Naive B cell (primary cell): Measurements from ENCODE around the gene MXD1. TPM values are rescaled to one million over a fixed set of nuclear protein-coding genes. Genes with fewer than 3 reads are reported as not detected.
A peak's percentile ranks its signal among the peaks of the same experiment; 100 is the strongest.

Experiments
- ATAC-seq, 2 donors: fragments of 150-1000 bp; cut with Tn5 transposase; 2 replicates each; pipeline ENCODE4 v1.10.0; 2021; ENCODE audit warnings: low read depth in 2 of 2, mild to moderate bottlenecking in 2 of 2, moderate library complexity in 2 of 2
- DNase-seq: peaks from one replicate; pipeline ENCODE4 v3.0.0; 2022
- H3K27ac Mint-ChIP-seq, 6 donors: one replicate each; pipeline ENCODE4 v1.8.0; 2020 to 2022; ENCODE audit warnings: mild to moderate bottlenecking in 6 of 6, mixed read lengths in 6 of 6, moderate library complexity in 5 of 6, inconsistent platforms in 2 of 6
- H3K27me3 Mint-ChIP-seq, 3 donors: one replicate each; pipeline ENCODE4 v1.8.0; 2021 to 2022; ENCODE audit warnings: mixed read lengths in 3 of 3, mild to moderate bottlenecking in 1 of 3
- H3K36me3 Mint-ChIP-seq, 2 donors: one replicate each; pipeline ENCODE4 v1.8.0; 2020 to 2022; ENCODE audit warnings: mixed read lengths in 2 of 2, inconsistent platforms in 1 of 2, mild to moderate bottlenecking in 1 of 2
- H3K4me1 Mint-ChIP-seq, 3 donors: one replicate each; pipeline ENCODE4 v1.8.0; 2020 to 2022; ENCODE audit warnings: mixed read lengths in 3 of 3, inconsistent platforms in 1 of 3, mild to moderate bottlenecking in 1 of 3, moderate library complexity in 1 of 3
- H3K4me3 Mint-ChIP-seq, 8 donors: one replicate each; pipeline ENCODE4 v1.8.0; 2020 to 2022; ENCODE audit warnings: mild to moderate bottlenecking in 8 of 8, mixed read lengths in 8 of 8, moderate library complexity in 8 of 8, inconsistent platforms in 2 of 8
- H3K9me3 Mint-ChIP-seq, 7 donors: one replicate each; pipeline ENCODE4 v1.8.0; 2020 to 2022; ENCODE audit warnings: mixed read lengths in 7 of 7, mild to moderate bottlenecking in 5 of 7, inconsistent platforms in 2 of 7, moderate library complexity in 1 of 7
- polyA plus RNA-seq, 6 donors: library from polyadenylated mRNA; unstranded; fragments of 300-500 nt; fragmentation: Illumina TruSeq; gene quantifications; one replicate each; pipeline ENCODE4 v1.2.3, GENCODE V29; 2021; ENCODE audit warnings: low read depth in 6 of 6

Gene MXD1
- polyA plus RNA-seq, 6 donors from 2014 or later, result 9.7 to 21.5 (median 13.2) TPM

GRCh38 chr2:69914164-69914949 lies 552 bp upstream of the MXD1 start:
- Mint-ChIP-seq H3K4me3 (peak overlapping the region; percentile 78 to 95 (median 86)), H3K27me3 (no peaks in the 10 kb centered on the region), H3K4me1 (peaks cover 6 to 39% (median 19%) of the 10 kb centered on the region in 3 donors), H3K36me3 (no peaks in the 10 kb centered on the region), H3K27ac (peak overlapping the region; percentile 86 to 97 (median 92)), H3K9me3 (no peaks in the 10 kb centered on the region)
- DNase-seq (peak; percentile 100), ATAC-seq (peak; percentile 85 to 86)

- DNase-seq (no peak), ATAC-seq (no peak)
- H3K9me3 Mint-ChIP-seq, result no peaks in the 10 kb centered on the region
- H3K4me1 Mint-ChIP-seq, result peaks cover 6 to 39% (median 19%) of the 10 kb centered on the region in 3 donors
- H3K4me3 Mint-ChIP-seq, result peak overlapping the region; percentile 76 to 92 (median 82)
- H3K27me3 Mint-ChIP-seq, result no peaks in the 10 kb centered on the region
- H3K36me3 Mint-ChIP-seq, result no peaks in the 10 kb centered on the region
- peak overlapping the region in 4 of 6 donors; percentile 9 to 70 (median 44) for H3K27ac Mint-ChIP-seq
Observed at GRCh38 chr2:69916106-69916505, 1.2 kb downstream of the MXD1 start.

- H3K27me3 Mint-ChIP-seq, result no peaks in the 10 kb centered on the region
- H3K36me3 Mint-ChIP-seq, result peaks cover 0 to 6% of the 10 kb centered on the region in 2 donors
- H3K9me3 Mint-ChIP-seq, result no peaks in the 10 kb centered on the region
- no peak for ATAC-seq
- peak overlapping the region in 2 of 8 donors; percentile 63 to 81 for H3K4me3 Mint-ChIP-seq
- H3K27ac Mint-ChIP-seq, result peak overlapping the region in 5 of 6 donors; percentile 30 to 72 (median 60)
- H3K4me1 Mint-ChIP-seq, result peaks cover 6 to 37% (median 19%) of the 10 kb centered on the region in 3 donors
- no peak for DNase-seq
Observed at GRCh38 chr2:69917852-69918251, 2.9 kb downstream of the MXD1 start.

GRCh38 chr2:69918401-69918800 lies 3.5 kb downstream of the MXD1 start:
- peaks cover 6 to 35% (median 19%) of the 10 kb centered on the region in 3 donors for H3K4me1 Mint-ChIP-seq
- no peak for DNase-seq
- no peak for ATAC-seq
- H3K4me3 Mint-ChIP-seq, result peak overlapping the region in 1 of 8 donors; percentile 81
- peaks cover 0 to 6% of the 10 kb centered on the region in 2 donors for H3K36me3 Mint-ChIP-seq
- no peaks in the 10 kb centered on the region for H3K27me3 Mint-ChIP-seq
- no peaks in the 10 kb centered on the region for H3K9me3 Mint-ChIP-seq
- peak overlapping the region in 3 of 6 donors; percentile 39 to 72 (median 60) for H3K27ac Mint-ChIP-seq

- no peak overlapping the region for H3K4me3 Mint-ChIP-seq
Observed at GRCh38 chr2:69923116-69923515, 8.2 kb downstream of the MXD1 start.

GRCh38 chr2:69926849-69927515 lies 12.1 kb downstream of the MXD1 start:
- Mint-ChIP-seq H3K4me3 (peak overlapping the region in 1 of 8 donors; percentile 1), H3K36me3 (peaks cover 0 to 4% of the 10 kb centered on the region in 2 donors), H3K27ac (peak overlapping the region in 2 of 6 donors; percentile 57 to 75), H3K4me1 (peaks cover 3 to 6% (median 5%) of the 10 kb centered on the region in 3 donors), H3K27me3 (no peaks in the 10 kb centered on the region), H3K9me3 (no peaks in the 10 kb centered on the region)
- no peak for ATAC-seq
- DNase-seq, result no peak

More at GRCh38 chr2:69923116-69923515, 8.2 kb downstream of the MXD1 start:
- no peaks in the 10 kb centered on the region for H3K9me3 Mint-ChIP-seq
- peaks cover 0 to 10% (median 6%) of the 10 kb centered on the region in 3 donors for H3K4me1 Mint-ChIP-seq
- peak overlapping the region in 1 of 6 donors; percentile 30 for H3K27ac Mint-ChIP-seq
- DNase-seq, result no peak
- no peak for ATAC-seq
- H3K36me3 Mint-ChIP-seq, result peaks cover 0 to 10% of the 10 kb centered on the region in 2 donors
- H3K27me3 Mint-ChIP-seq, result no peaks in the 10 kb centered on the region

- peaks cover 7 to 10% (median 9%) of the 10 kb centered on the region in 3 donors for H3K4me1 Mint-ChIP-seq
- peaks cover 15 to 16% of the 10 kb centered on the region in 2 donors for H3K36me3 Mint-ChIP-seq
- no peak overlapping the region for H3K4me3 Mint-ChIP-seq
- no peak for ATAC-seq
- no peaks in the 10 kb centered on the region for H3K27me3 Mint-ChIP-seq
- no peaks in the 10 kb centered on the region for H3K9me3 Mint-ChIP-seq
- DNase-seq, result no peak
- H3K27ac Mint-ChIP-seq, result peak overlapping the region in 5 of 6 donors; percentile 11 to 71 (median 31)
Observed at GRCh38 chr2:69931832-69932595, 17.1 kb downstream of the MXD1 start.

- H3K27me3 Mint-ChIP-seq, result no peaks in the 10 kb centered on the region
- H3K27ac Mint-ChIP-seq, result no peak overlapping the region
- no peaks in the 10 kb centered on the region for H3K9me3 Mint-ChIP-seq
- no peak for DNase-seq
- peaks cover 7 to 9% (median 8%) of the 10 kb centered on the region in 3 donors for H3K4me1 Mint-ChIP-seq
- peaks cover 12 to 17% of the 10 kb centered on the region in 2 donors for H3K36me3 Mint-ChIP-seq
- no peak for ATAC-seq
- no peak overlapping the region for H3K4me3 Mint-ChIP-seq
Observed at GRCh38 chr2:69932596-69932922, 17.6 kb downstream of the MXD1 start.

GRCh38 chr2:69933254-69933828 lies 18.4 kb downstream of the MXD1 start:
- peaks cover 18 to 24% of the 10 kb centered on the region in 2 donors for H3K36me3 Mint-ChIP-seq

GRCh38 chr2:69933839-69934613 lies 19.1 kb downstream of the MXD1 start:
- H3K4me1 Mint-ChIP-seq, result peaks cover 7 to 9% (median 8%) of the 10 kb centered on the region in 3 donors
- no peaks in the 10 kb centered on the region for H3K9me3 Mint-ChIP-seq
- H3K36me3 Mint-ChIP-seq, result peaks cover 25 to 31% of the 10 kb centered on the region in 2 donors
- H3K4me3 Mint-ChIP-seq, result no peak overlapping the region
- H3K27me3 Mint-ChIP-seq, result no peaks in the 10 kb centered on the region
- H3K27ac Mint-ChIP-seq, result peak overlapping the region in 2 of 6 donors; percentile 4 to 13
- DNase-seq, result no peak
- no peak for ATAC-seq

More at GRCh38 chr2:69933254-69933828, 18.4 kb downstream of the MXD1 start:
- no peak for DNase-seq
- Mint-ChIP-seq H3K4me1 (peaks cover 7 to 9% (median 8%) of the 10 kb centered on the region in 3 donors), H3K4me3 (no peak overlapping the region), H3K27me3 (no peaks in the 10 kb centered on the region), H3K9me3 (no peaks in the 10 kb centered on the region), H3K27ac (peak overlapping the region in 1 of 6 donors; percentile 33)
- no peak for ATAC-seq

- no peak overlapping the region for H3K4me3 Mint-ChIP-seq
- no peaks in the 10 kb centered on the region for H3K9me3 Mint-ChIP-seq
- H3K36me3 Mint-ChIP-seq, result peaks cover 30 to 36% of the 10 kb centered on the region in 2 donors
- DNase-seq (no peak), ATAC-seq (no peak)
- H3K27ac Mint-ChIP-seq, result peak overlapping the region in 1 of 6 donors; percentile 4
- peaks cover 7 to 9% (median 8%) of the 10 kb centered on the region in 3 donors for H3K4me1 Mint-ChIP-seq
- no peaks in the 10 kb centered on the region for H3K27me3 Mint-ChIP-seq
Observed at GRCh38 chr2:69934614-69934908, 19.7 kb downstream of the MXD1 start.

GRCh38 chr2:69935011-69935410 lies 20.1 kb downstream of the MXD1 start:
- H3K9me3 Mint-ChIP-seq, result no peaks in the 10 kb centered on the region
- peaks cover 34 to 36% of the 10 kb centered on the region in 2 donors for H3K36me3 Mint-ChIP-seq
- H3K27ac Mint-ChIP-seq, result no peak overlapping the region
- DNase-seq (no peak), ATAC-seq (no peak)
- peaks cover 7 to 9% (median 8%) of the 10 kb centered on the region in 3 donors for H3K4me1 Mint-ChIP-seq
- H3K4me3 Mint-ChIP-seq, result no peak overlapping the region
- H3K27me3 Mint-ChIP-seq, result no peaks in the 10 kb centered on the region
